HG03571 (cell line): ENCODE measurements around the gene TRIO.

ENCODE experiments used
- ATAC-seq: cut with Tn5 transposase; IDR thresholded peaks from one replicate; pipeline ENCODE4 v1.9.1; 2021; ENCODE audit not compliant: unreplicated experiment

The TRIO gene

DNA sequence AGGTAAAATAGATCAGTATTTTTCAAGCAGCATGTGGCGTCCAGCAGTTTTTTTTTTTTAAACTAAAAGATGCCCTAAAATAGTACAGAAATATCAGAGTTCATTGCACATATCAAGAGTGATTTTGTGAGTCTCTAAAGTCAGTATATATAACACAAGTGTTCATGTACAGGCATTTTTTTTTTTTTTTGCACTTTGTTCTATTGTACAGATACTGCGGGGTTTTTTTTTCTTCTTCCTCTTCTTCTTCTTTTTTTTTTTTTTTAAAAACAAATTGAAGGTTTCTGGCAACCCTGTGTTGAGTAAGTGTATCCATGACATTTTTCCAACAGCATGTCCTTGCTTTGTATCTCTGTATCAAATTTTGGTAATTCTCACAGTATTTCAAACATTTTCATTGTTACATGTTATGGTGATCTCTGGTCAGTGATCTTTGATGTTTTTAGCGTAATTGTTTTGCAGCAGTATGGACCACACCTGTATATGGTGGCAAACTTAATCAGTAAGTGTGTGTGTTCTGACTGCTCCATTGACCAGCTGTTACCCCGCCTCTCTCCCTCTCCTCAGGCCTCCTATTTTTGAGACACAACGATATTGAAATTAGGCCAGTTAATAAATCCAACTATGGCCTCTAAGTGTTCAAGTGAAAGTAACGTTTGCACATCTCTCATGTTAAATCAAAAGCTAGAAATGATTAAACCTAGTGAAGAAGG, 76.8 kb downstream of the TRIO start:
- ATAC-seq, result no peak

- ATAC-seq, result no peak
Measured at GRCh38 chr5:14220642-14221041, 77.5 kb downstream of the TRIO start.

GRCh38 chr5:14221732-14222131, 78.6 kb downstream of the TRIO start:
- ATAC-seq, result no peak

DNA sequence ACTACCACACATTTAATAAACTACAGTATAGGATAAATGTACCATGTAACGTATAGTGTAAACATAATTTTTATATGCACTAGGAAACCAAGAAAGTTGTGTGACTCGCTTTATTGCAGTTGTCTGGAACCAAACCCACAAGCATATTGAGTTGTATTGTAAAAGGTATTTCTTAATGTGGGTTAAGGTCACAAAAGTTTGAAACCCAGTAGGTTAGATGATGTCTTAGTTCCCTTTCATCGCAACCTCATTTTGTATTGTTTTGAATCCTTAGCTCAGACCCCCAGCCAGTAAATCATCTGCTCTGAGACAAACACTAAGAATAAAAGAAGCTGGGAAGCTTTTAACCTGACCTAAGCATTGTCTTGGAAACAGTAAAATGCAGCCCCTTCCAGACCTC, 79.1 kb downstream of the TRIO start:
- ATAC-seq, result no peak

DNA sequence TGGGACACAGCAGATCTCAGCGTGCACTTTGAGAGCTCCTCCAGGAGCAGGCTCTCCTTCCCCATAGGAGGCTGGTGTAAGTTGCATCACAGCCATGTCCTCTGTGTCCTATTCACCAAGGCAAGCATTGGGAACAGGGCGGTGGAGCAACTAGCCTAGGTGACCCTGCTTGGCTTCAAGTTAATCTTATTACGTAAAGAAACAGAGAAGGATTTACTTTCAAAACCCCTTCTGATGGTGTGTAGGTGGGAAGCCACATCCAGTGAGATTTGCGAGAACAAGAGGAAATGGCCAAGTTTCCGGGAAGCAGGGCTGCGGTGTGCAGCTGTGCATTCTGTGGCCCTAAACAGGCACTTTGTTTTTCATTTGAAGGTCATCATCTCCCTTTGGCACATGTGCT, 80.2 kb downstream of the TRIO start:
- ATAC-seq, result no peak

DNA sequence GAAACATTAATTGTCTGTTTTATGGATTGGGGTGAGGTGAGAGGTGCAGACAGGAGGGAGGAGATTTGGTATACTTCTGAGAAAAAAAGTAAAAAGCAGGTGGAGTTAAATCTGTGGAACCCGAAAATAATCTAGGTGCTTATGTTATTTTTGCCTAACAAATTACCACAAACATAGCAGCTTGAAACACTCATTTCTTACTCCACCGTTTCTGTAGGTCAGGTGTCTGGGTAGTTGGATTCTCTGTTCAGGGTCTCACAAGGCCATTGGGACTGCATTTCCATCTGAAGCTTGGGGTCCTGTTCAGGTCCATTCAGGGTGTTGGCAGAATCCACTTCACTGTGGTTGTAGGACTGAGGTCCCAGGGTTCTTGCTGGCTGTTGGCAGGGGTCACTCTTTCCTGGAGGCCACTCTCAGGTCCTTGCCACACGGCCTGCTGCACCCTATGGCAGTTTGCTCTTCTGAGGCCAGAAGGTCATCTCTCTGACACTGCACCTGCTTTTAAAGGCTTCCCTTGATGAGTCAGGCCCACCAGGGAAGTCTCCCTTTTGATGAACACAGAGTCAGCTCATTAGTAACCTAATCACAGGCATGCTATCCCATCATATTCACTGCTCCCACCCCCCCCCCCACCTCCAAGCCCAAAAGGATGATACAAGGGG, 82.2 kb downstream of the TRIO start:
- ATAC-seq, result no peak

DNA sequence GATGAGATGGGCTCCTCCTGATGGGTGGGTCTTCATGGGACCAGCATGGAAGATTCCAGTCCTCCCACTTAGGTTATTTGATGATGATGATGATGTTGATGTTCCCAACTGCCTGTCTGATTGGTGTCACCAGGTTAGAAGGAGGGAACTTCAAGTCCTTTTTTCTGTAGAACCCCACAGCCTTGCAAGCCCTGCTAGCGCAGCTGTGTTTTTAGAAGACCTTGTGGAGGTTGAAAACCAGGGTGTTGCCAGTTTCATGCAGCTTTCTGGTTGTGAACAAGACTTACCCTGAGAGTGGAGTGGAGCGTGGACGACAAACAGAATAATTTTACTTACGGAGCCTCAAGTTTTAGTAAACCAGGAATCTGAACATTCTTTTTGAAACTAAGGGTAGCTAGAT, 83.0 kb downstream of the TRIO start:
- ATAC-seq, result no peak

DNA sequence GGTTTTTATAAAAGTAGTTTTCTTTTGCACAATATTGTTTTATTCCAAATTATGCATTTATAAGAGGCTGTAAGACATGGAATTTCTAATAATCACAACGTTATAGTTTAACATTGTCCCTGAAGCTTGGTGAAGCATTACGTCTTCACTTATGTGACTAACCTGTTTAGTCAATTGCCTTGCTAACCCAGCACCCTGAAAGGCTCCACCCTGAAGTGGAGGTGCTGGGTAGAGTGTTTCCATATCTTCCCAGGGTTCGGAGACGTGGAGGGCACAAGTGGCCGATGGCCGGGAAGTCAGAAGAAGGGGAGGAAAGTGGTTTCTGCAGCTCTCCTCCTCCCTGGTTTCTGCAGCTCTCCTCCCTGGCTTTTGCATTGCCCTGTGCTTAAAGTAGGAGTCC, 83.4 kb downstream of the TRIO start:
- ATAC-seq, result no peak

- no peak for ATAC-seq
Measured at GRCh38 chr5:14226992-14227391, 83.8 kb downstream of the TRIO start.

- ATAC-seq, result no peak
Measured at GRCh38 chr5:14227513-14227912, 84.4 kb downstream of the TRIO start.

DNA sequence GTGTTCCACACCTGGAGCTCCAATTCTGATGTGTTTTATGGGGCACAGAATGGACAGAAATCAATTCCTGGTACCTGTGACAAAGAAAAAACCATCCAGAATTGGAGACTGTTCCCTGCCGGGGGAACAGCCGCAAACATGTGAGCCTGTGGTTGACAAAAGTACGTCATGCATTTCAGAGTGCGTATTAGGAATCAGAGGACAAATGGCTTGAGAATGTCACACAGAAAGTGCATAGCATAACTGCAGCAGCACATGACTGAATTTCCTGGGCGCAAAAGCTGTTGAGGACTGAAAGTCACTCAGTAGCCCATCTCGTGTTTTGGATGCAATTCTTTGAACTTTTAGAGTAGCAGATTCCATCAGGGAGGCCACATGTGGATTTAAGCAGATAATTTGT, 85.1 kb downstream of the TRIO start:
- ATAC-seq, result no peak

DNA sequence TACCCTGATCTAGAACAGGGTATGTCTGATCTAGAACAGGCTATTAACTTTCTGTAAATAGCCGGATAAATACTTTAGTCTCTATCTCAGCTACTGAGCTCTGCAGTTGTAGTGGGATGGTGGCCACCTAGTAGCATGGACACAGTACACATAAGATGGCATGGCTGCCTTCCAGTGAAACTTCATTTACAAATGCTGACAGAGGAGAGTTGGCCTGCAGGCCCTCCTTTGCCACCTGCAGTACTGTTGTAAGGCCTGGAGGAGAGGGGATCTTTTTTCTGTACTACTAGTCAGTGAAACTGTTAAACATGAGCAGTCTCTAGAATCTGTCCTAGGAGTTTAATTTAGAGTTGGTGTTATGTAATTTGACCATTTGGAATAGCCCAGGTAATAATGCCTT, 86.0 kb downstream of the TRIO start:
- no peak for ATAC-seq

DNA sequence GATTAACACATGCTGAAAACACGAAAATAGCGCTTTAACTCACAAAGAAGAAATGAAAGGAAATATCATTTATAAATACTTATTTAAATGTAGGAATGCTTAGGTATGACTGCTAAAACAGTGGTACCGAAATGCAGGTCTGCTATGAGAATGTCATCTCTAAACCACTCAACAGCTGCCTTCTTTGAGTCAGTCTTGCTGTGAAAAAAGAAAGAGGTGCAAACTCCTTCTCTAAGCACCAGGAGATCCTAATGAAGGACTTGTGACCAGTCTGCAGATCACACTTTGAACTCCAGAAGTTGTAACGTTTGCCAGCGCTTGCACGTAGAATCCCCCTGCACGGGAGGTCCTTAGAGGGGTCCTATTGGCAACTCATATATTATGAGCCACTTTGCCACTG, 86.6 kb downstream of the TRIO start:
- ATAC-seq, result no peak

DNA sequence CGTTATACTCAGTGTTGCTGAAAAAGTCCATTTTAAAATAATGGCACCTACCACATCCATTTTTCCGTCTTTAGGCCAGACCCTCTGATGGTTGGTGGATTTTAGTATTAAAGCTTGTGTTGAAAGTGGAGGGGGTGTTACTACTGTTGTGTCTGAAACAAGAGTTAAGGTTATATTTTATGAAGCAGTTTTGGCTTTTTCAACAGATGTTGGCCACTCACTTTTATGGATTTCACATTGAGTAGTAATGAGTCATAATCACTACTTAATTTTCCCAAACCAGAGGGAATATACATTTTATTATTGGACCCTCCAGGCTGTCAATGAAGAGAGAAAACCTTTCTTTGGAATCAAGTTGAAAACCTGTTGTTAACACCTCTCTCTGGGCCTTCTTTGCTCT, 88.0 kb downstream of the TRIO start:
- no peak for ATAC-seq

DNA sequence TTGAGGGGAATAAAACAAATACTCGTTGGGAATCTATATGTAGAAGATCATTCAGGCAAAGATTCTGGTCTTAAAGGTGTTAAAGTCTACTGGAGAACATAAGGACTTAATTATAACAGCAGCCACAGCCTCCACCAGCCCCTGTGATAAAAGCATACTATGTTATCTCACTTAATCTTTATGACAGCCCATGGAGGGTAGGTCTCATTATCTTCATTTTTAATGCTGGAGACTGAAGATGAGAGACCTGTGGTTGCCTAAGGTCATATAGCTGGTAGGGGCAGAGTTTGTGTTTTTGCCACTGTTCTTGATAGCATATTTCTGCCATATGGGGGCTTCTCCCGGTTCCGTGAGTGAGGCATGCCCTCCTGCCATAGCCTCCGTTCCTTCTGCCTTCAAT, 88.7 kb downstream of the TRIO start:
- no peak for ATAC-seq

DNA sequence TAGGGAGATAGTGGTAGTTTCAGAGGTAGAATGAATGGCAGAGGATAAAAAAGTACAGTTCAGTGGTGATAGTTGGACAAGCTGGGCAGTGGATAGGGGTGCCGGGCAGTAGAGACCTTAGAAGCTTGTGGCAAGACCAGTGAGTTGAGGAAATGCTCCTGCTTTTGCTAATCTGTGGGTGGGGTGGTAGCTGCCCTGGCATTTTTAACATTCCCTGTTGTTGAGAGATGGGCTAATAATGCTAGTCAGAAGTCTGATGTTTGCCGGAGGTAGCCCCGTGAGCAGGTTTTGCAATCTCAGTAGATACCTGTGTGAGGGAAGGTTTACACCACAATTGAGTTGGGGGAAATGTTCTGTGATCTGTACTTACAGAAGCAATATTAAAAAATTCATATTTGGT, 91.1 kb downstream of the TRIO start:
- ATAC-seq, result no peak

DNA sequence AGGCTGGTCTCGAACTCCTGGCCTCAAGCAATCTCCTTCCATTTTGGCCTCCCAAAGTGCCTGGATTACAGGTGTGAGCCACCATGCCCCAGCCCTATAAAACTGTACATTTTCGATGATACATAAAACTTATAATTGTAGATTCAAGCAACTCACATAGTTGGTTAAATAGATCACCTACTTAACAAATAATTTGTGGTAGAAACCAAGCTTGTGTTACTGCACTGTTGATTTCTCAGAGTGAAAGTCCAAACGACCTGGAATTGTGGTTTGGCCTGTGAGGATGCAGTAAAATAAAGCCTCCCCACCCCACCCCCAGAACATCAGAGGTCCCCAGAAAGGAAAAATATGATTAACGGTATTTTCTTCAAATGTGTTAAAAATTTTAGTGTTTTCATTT, 92.7 kb downstream of the TRIO start:
- ATAC-seq, result peak; percentile 47

DNA sequence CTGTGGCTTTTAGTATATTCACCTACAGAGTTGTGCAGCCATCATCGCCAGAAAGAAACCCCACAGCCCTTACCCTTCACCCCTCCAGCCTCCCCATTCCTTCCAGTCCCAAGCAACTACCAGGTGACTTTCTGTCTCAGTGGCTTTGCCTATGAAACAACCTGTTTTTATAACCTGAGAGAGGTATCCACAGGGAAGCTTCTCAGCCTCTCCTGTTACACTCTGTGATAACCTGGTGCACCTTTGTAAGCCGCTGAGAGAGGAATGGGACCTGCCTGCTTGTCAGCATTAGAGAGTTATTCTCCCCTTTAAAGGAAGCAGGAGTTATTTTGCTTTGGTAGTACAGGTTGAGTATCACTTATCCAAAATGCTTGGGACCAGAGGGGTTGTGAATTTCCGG, 93.6 kb downstream of the TRIO start:
- ATAC-seq, result no peak

GRCh38 chr5:14237317-14238086, 94.4 kb downstream of the TRIO start:
- no peak for ATAC-seq

- ATAC-seq, result no peak
Measured at GRCh38 chr5:14238272-14238671, 95.1 kb downstream of the TRIO start.

DNA sequence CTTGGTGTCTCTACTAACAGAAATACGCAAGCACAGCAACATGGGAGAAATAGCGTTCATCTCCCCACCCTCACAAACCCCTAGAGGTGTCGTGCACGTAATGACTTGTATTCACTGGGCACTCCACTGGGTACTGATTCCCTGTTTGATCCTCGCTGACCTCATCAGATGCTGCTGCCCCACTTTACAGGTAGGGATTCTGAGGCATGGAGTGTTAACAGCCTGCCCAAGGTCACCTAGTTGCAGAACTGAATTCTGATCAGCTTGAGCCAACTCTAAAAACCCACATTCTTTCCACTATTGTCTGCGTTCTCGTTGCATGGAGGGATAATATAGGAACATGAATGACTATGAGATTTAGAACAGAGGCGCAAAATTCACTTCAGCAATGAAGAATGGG, 96.3 kb downstream of the TRIO start:
- no peak for ATAC-seq

DNA sequence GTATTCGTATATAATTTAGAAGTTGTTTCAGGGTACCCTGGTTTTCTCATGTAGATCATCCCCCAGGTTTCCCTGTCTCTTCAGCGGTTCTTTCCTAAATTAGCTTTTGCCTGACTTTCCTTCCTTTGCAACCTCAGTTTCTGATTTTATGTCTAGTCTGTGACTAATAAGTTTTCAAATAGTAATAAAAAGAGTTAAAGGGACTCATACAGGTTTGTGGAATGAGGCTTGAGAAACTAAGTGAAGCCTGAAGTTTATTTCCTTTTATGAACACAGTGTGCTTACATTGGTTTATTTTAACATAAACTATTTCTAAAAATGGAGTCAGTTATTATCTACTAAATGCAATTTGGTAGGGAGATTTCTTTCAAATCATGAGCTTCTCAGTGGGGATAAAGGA, 96.8 kb downstream of the TRIO start:
- no peak for ATAC-seq
